HG03095 (cell line): ENCODE measurements around the gene CCDC69.
A peak's percentile ranks its signal among the peaks of the same experiment; 100 is the strongest.

Experiments
- ATAC-seq: cut with Tn5 transposase; IDR thresholded peaks from one replicate; pipeline ENCODE4 v1.9.1; 2021; ENCODE audit warnings: moderate library complexity; ENCODE audit not compliant: unreplicated experiment

The CCDC69 gene

DNA sequence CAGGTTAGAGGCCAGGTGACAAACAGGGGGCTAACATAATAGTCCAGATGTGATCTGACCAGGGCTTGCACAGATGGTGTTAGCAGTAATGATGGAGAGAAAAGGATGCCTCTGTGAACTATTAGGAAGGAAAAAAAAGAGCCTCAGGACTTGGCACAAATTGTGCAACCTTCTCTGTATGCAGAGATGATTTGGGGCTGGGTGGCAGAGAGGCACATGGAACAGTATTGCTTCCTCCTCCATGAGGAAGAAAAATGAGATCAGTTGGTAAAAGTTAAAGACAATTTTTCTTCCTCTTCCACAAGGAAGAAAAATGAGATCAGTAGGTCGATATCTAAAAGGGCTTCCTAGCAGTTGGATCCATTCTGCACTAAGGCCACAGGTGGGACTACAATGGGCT, 52.4 kb downstream of the CCDC69 start:
- no peak for ATAC-seq

DNA sequence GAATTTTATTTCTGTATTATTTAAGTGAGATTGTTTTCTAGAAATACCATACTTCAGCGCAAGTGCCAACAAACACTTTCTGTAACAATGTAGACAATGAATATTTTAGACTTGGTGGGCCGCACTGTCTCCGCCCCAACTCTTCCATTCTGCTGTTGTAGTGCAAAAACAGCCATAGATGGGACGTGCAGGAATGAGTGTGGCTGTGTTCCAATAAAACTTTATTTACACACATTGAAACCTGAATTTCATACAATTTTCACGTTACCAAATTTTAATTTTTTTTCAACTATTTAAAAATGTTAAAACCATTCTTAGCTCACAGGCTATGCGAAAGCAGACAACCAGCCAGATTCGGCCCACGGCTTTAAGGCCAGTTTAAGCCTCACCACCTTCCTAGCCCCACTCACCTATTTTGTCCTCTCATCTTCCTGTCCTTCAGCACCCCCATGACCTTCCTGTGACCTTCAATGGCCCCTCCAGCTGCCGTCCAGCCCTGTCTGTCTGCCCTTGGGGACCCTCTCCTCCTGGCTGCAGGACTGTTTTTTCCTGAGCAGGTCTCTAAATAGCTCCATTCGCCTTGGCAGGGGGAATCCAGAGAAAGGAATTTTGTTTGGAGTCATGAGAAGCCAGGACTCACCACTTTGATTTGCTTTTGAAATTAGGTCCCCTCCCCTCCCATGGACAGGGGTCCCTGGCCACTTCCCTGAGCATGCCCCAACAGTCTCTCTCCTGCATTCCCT, 55.1 kb downstream of the CCDC69 start:
- ATAC-seq: no peak

DNA sequence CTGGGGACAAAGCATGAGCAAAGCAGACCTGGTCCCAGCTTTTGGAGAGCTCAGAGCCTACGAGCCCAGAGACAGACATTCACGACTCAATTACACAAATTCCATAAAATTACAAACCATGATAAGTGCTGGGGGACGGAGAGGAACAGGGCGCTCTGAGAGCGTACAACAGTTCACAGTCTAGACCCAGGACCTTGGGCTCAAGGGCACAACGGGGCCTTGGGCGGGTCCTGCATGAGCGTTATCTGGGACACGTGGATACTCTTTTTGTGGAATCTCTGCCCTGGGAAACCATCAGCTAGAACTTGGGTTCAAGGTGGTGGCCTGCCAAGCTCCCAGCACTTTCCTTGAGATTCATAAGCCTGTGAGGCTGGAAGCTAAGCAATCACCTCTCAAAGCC, 56.9 kb downstream of the CCDC69 start:
- no peak for ATAC-seq

DNA sequence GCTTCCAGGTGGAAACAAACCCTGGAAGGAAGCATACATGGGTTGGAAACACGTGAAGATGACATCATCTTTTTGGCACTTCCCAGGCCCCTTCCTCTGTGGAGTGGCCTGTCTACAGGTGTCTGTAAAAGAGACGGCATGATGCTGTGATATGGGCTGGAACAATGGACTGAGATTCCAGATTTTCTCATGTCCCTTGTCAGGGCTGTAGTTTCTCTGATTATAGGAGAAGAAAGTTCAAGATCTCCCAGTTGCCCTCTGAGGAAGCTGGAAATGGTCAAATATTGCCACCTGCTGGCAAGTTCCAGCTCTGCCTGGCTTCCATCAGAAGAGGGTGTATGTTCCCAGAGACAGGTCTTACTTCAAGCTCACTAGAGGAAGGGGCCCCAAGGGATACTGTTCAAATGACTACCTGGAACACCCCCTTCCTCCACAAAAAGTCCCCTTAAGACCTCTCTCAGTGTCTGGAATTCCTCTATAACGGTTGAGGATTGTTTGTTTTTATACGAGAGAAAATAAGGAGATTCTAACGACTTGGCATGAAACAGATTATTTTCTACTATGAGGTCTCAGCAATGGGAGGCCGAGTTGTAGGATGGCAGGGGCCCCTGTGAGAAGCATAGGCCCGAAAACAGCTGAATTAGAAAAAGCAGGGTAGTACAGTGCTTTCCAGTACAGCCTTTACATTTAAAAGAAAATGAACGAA, 59.1 kb downstream of the CCDC69 start:
- ATAC-seq: peak; percentile 86

DNA sequence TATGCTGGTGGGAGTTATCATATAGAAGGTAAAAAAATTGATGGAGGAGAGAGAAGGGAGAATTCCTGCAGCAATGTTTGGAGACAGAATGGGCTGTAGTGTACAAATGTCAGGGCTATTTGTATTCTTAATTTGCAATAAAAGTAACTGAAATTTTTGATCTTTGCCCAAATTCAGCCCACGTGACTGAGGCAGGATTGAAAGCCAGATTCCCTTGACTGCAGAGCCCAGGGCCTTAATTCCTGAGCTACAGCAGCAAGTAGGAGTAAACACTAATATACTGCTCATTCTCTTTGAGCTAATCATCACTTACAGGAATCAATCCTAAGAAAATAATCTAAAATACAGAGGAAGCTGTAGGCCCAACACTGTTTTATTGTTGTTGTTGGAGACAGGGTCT, 61.1 kb downstream of the CCDC69 start:
- no peak for ATAC-seq

DNA sequence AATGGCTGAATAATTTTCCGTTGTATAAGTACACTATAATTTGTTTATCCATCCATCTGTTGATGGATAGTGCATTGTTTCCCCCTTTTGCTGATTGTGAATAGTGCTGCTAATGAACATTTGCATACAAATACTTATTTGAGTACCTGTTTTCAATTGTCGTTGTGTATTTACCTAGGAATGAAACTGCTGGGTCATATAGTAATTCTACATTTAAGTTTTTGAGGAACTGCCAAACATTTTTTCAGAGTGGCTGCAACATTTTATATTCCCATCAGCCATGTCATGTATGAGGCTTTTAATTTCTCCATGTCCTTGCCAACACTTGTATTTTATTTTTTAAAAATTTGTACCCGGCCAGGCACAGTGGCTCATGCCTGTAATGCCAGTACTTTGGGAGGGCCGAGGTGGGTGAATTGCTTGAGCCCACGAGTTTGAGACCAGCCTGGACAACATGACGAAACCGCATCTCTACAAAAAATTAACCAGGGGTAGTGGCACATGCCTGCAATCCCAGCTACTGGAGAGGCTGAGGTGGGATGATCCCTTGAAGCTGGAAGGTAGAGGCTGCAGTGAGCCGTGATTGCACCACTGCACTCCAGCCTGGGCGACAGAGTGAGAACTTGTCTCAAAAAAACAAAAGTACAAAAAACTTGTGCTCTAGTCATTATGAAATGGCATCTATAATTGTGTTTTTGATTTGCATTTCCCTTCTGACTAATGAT, 64.1 kb downstream of the CCDC69 start:
- no peak for ATAC-seq

DNA sequence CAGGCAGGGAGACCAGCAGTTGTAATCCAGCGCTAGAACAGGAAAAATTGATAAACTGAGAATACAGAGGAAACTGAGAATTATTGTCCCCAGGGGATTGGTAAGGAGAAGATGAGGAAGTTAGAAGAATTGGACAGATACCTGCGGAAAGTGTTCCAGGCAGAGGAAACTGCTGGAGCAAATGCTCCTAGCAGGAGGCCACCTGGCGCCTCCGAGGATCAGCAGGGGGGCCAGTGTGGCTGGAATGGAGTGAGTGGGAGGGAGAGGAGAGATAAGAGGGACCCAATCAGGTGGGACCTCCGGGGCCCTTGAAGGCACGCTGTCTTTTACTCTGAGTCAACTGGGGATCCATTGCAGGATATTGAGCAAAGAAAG, 65.6 kb downstream of the CCDC69 start:
- no peak for ATAC-seq

DNA sequence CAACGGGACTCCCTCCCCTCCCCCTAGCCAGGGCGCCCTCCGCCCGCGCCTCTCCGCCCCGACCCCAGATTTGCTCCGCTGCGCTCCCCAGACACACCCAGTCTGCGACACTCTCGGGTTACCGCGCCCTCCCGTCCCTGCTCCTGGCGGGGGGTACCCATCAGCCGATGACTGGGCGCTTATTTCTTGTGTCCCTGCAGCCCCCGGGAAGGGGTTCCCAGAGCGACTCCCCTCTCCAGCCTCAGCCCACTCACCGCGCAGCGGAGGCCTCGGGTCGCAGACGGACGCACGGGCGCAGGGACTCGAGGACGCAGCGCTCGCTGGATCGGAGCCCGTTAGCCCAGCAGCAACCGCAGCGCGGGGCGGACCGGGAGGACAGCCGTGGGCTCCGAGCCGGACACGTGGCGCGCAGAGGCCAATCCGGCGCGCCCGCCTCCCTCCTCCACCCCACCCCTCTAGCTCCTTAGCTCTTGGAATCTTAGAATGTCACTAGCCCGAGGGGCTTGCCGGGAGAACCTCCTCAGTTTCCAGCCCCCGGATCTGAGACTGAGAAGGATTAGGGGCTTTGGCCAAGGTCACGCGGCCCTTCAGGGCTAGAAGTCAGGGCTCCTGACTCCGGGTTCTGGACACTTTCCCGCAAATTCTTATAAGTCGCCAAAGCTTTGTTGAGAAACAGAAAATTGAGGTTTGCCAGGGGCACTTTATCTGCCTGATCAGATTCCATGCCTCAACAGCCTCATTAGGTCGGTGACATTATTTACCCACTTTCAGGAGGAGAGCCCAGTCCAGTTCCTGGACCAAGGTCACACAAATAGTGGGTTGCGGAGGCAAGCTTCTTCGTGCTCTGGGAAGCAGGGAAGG, 66.2 kb downstream of the CCDC69 start, which contains the start of gene ANXA6:
Gene ANXA6 (minus strand): TSS at position 354 of the 861 bp plus-strand sequence. CDS start 9,878 bp downstream, outside the sequence.
- ATAC-seq: peak; percentile 49

DNA sequence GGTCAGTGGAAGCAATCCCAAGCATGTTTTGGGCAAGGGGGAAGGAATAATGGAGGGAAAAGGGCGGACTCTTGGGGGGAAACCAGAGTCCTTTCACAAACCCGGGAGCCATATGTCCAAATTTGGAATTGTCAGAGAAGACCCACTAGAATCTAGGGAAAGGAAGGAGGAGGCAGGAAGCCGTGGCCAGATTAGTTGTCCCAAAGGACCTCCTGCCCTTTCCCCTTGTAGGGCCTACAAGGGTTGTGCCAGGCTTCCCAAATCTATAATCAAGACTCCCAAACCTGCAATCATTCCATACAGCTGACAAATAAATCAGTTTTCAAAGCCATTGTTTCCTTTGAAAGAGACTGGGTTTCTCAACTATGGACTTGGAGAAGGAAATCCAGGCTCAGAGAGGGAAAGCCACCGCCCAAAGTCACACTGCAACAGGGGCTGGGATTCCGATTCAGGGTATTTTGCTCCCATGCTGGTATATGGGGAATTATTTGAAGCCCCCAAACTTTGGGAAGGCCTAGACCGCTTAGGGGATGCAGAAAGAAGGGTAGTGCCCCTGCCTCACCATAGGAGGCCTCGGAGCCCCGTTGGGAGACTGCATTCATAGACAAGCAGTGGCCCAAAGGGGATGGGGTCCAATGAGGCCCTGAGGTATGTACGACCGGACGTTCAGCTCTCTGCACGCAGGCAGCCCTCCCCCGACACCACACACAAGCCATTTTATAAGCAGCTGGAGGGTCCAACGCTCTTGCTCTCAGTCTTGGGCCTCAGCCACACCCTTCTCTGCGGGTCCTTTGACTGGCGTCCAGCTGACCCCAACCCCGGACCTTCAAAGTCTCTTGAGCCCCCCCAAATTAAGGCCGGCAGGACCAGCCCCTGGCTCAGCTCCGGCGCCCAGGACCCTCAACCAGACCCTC, 67.1 kb downstream of the CCDC69 start:
- ATAC-seq: no peak

DNA sequence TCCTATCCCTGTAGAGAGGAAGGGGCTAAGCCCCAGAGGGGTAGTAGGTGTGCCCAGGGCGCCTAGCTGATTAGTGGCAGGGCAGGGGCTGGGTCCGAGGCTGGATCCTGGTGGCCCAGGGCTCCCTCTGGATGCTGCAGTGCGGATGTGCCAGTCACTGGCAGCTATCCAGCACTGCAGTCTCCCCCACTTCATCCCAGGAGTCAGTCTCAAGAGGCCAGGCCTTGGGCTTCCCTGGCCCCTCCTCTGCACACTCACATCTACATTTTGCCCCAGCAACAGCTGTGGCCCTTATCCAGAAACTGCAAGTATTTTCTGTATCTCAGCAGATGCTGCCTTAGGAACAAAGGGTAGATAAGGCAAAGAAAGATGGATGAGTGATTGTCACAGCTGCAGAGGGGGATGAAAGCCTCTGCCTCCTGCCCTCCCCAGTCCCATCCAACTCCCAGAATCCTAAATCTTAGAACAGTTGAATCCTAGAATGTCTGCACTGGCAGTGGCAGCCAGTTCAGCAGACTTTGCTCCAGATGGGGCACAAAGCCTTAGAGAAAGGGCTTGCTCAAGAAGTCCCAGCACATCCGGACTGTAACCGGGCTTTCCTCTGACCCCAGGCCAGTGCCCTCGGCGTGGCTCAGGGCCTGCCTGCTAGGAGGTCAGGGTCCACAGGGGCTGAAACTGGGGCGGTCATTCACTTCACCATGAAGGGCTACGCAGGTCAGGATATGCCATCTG, 68.0 kb downstream of the CCDC69 start:
- peak; percentile 25 for ATAC-seq

DNA sequence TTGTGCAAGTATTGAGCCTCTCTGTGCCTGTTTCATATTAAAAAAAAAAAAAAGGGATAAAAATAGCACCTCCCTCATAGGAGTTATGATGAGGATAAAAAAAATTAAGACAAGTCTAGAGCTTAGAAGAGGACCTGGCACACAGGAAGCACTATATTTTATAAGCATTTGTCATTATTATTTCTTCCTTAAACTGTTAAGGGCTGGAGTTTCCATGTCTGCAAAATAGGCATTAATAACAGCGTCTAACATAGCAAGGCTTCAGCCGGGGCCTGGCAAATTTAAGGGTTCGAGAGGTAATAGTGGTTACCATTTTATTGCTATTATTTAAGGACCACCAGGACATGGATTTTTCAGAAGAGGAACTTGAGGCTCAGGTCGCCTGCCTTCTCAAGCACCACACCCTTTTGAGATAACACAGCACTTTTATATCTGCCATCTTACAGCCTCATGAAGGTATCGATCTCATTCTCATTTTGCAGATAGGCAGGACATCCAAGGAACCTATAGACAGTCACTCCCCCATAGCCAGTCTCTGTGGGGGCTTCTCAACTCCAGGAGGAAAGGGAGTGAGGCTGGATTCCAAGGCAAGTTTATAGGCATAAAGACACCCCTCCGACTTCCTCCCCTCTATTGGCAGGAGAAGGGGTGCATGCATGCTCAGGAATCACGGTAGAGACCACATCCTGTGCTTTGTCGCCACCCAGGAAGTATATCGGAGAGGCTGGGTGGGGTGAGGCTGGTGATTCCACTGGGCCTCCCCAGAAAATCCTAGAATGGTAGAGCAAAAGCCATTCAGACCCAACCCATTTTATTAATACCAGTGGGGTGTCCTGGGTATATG, 68.7 kb downstream of the CCDC69 start:
- peak; percentile 30 for ATAC-seq

DNA sequence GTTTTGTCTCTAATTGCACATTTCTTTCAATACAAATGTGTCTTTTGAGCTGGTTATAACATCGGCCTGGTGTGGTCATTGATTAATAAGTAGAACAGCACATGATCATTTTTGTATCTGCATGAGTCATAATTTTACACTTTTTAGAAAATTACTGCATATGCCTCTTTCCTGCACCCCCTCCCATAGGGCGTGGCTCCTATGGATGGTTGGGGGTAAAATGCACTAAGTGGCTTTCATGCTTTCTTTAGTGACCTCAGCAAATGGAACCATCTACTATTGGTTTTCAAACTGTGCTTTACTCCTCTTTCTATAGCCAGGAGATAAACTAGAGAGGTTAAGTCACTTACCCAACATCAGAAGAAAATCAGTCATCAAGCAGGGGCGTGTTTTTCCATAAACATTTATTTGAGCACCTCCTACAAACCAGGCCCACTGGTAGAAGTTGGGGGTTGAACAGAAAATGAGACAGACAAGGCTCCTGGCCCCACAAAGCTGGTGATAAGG, 70.1 kb downstream of the CCDC69 start:
- no peak for ATAC-seq

DNA sequence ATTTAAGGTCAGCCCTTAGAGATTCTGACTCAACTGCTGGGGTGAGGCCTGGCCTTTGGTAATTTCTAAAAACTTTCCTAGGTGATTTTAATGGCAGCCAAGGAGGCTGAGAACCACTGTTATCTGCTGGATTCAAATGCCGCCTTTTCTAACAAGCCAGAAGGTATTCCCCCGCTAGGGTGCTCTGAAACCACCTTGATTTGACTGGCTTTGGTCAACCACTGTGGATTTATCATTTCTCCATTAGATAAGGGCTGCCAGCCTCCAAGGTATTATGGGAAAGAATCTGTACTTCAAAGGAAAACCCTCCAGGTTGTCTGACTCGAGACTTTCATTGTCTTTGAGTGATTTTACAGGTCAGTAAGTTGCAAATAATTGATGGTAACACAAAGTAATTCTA, 70.6 kb downstream of the CCDC69 start:
- no peak for ATAC-seq

DNA sequence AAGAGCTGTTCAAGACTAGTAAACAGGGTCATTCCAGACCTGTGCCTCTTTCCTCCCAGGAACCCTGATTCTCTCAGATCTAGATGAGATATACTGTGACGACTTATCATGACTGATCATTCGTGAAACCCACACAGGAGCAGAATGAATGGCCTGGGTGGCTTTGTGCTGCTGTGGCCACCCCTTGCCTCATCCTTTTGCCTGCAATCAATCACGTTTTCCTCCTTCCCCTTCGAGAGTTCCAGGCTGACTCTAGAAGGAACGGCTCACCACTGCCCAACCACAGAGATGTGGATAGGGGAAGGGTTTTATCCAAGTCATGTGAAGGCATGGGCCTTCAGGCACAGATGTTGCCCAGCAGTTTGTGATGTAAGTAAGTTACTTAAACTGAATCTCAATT, 72.1 kb downstream of the CCDC69 start:
- ATAC-seq: no peak

DNA sequence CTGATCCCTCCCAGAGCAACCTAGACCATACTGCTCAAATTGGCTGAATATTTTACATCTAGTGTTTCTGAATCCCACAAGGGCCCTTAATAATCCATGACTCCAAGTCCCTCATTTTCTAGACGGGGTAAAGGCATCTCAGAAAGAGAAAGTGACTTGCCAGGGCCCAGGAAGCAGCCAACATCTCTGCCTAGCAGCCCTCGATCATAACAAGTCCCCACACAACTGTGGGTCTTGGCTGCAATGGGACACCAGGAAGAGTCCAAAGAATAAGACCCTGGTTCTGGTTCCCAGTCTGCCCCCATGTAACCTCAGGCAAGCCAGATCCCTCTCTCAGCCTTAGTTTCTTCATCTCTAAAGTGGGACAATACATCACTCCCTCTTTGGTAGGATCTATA, 72.6 kb downstream of the CCDC69 start:
- ATAC-seq: no peak

DNA sequence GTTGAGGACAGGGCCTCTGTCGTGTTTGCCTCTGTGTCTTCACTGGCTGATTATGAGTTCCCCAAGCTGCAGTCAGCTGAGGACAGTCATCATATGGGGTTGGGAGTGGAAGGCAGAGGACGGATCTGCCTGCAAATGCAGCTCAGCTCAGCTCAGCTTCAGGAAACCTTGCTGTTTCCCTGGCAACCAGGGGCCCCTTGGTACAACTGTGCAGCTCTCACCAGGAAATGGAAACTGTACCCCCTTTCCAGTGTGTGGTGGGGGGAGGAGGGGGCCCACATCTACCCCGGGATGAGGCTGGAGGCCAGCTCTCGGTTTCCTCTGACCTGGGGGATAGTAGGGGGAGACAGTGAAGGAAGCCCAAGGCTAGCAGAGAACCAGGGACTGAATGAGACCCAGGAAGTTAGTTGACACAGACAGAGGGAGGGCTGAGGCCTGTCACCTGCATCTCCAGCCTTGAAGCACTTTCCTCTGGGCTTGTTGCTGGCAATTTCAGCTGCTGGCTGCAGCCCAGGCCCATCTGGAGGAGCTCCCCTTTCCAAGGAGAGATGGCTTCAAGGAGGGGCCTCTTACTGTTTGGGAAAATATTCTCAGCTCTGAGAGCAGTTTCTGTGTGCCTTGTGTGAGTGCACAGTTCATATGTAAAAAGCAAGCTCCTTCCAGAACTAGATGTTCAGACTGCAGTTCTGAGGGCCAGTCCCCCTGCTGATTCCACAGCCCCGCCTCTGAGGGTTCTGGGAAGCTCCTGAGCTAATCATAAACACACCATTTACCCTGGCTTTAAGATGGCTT, 73.2 kb downstream of the CCDC69 start:
- peak; percentile 58 for ATAC-seq

DNA sequence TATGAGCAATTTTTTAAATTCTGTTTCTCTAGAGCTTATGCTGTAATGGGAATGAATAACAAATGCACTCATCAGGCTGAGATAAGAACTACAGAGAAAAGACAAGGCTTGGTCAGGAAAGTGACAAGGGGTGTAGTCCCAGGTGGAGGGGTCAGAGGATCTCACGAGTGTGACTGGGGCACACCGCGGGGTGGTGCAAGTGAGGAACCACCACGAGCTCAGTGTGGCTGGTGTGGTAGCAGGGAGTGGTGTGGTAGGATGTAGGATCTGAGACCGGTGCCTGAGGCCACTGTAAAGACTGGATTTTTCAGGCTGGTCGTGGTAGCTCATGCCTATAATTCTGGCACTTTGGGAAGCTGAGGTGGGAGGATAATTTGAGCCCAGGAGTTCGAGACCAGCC, 75.3 kb downstream of the CCDC69 start:
- no peak for ATAC-seq
